ENCODE results near the gene HDAC4.

HDAC4 gene

GRCh38 chr2:239201884-239202283 lies 198.9 kb downstream of the HDAC4 start:
- no peak for DNase-seq (ENCODE audit: low spot score)

GRCh38 chr2:239201531-239201876 lies 199.3 kb downstream of the HDAC4 start:
- no peak for DNase-seq (ENCODE audit: low spot score)

GRCh38 chr2:239200646-239201530 lies 199.9 kb downstream of the HDAC4 start:
- no peak for DNase-seq (ENCODE audit: low spot score)

DNA sequence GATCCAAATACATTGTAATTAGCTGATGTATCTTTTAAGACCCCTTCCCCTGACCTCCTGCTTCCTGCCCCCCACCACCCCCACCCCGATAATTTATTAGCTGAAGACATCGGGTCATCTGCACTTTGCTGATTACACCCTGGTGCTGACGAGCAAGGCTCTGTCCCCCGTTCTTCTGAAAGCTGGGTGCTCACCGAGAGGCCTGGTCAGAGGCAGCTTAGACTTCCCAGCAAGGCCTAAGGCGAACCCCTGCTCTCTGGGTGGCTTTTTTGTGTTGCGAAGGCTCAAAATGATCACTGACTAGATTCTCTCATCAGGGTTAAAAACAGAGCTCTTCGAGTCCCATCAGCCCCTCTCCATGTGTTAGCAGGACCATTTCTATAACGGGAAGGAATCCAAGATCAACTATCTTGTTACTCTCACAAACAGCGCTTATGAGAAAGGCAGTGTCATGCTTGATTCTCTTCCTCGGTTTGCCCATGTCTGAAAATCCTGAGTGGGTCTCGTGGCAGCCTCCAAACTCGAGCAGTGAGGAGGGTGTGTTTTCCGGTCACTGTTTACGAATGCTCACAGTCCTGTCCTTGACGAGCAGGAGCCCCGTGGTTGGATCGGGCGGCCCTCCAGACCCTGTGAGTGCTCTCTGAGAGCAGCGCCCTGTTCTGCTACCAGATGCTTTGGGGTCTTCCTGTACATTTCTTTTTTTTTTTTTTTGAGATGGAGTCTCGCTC lies 201.6 kb downstream of the HDAC4 start:
- no peak for DNase-seq (ENCODE audit: low spot score)

DNA sequence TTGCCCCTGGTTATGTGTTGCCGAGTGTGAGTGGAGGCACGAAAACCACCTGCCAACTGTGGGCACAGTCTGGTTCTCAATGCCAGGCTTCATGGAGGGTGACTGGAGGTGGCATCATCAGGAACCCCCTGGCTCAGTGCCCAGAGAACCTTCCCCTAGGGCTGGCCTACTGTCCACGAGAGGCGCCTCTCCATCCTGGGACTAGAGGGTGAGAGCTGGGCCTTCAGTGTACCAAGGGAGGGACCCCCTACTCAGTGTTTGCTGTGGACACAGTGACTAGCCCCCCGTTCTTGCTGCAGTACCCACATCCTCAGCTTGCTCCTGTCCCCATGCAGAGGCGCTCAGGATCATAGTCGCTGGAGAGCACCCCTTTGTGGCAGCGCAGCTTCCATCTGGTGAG lies 202.6 kb downstream of the HDAC4 start:
- DNase-seq (ENCODE audit: low spot score), result no peak

DNA sequence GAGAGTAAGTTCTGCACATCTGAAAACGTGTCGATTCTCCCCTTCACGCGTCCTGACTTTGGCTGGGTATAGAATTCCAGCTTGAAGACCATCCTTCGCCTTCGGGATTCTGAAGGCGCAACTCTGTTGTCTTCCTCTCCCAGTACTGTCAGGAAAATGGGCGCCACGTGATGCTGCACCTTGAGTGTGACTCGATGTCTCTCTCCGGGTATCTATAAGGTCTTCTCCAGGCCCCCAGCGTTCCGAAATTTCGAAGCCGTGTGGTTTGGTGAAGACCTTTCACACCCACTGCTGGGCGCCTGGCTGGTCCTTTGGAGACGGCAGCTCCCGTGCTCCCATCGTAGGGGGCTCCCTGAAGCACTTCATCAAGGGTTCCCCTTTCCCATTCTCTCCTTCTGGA lies 203.7 kb downstream of the HDAC4 start:
- DNase-seq (ENCODE audit: low spot score), result no peak

- DNase-seq (ENCODE audit: low spot score), result no peak
These were observed 204.3 kb downstream of the HDAC4 start for GRCh38 chr2:239196474-239197021.

- no peak for DNase-seq (ENCODE audit: low spot score)
These were observed 204.8 kb downstream of the HDAC4 start for GRCh38 chr2:239195992-239196391.

DNA sequence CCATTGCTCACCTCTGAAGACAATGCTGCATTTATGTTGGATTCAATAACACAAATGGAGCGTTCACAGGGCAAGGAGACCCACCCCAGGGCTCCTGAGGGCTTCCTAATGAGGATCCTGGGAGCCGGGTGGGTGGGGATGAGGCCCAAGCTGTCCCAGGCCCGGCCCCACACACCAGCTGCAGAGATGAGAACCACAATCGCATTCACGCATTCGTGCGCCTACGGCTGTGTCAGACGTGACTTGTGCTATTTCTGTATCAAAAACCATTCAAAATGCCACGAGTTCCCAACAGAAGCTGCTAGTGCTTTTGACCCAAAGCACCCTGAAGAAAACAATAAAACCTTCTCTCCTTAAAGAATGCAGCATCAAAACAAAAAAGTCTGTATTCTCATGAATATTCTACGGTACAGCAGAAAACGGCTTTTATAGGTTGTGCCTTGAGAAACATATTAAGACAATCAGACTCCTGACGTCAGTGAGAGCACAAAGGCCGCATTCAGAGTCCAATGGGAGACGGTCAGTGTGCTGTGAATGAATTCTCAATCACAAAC lies 205.4 kb downstream of the HDAC4 start:
- no peak for DNase-seq (ENCODE audit: low spot score)

DNA sequence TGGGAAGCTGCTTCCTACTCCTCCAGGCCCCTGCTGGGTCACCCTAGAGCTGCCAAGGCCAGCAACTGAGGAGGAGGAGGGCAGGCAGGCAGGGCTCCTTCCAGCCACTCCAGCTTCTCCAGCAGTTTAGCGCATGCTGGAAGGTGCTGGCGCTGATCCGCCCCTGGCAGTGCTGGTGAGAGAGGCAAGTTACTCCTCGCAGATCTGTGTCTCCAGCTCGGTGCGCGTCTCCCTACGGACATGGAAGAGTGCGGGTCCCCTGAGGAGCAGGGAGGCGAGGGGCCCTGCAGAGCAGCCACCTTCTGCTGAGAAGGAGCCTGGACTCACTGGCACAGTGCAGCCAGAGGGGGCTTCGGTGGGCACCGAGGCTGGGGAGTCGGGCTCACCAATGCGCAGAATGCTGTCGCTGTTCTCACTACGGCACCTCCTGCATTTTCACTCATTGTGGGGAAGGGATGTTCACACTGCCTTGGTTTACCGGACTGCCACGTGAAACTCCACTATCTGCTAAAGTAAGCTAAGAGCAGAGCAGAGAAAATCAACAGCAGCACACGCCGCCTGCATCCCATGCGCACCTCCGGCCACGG lies 206.0 kb downstream of the HDAC4 start:
- no peak for DNase-seq (ENCODE audit: low spot score)

DNA sequence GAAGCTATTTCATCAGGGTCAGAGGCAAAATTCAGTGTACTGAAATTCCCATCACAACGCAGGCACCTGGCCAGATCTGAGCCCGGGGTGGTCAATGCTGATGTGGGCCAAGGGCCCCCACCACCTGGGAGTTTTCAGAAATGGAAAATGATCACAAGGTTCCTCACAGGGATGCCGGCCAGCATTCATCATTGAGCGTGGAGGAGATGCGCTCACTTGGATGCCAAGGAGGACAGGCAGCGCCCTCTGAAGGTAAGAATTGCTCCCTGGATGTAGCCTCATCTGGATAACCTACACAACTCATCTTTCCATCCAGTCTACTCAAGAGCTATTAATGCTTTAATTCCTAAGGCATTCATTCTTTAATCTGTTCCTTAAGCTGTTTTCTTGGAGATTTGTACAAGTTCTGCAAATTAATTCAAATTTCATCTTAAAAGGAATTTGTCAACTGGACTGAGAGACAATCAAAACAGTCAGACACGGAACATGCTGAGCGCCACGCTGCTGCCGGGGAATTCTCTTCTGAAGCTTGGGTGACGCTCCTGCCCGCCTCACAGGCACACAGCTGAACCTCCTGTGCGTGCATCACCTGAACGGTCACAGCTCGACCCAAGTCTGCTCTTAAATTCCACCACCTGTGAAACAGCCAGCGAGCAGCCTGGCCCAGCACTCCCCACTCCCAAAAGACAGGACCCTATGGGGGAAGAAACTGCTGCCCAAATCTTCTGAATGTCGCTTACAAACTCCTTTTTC lies 206.7 kb downstream of the HDAC4 start:
- no peak for DNase-seq (ENCODE audit: low spot score)

DNA sequence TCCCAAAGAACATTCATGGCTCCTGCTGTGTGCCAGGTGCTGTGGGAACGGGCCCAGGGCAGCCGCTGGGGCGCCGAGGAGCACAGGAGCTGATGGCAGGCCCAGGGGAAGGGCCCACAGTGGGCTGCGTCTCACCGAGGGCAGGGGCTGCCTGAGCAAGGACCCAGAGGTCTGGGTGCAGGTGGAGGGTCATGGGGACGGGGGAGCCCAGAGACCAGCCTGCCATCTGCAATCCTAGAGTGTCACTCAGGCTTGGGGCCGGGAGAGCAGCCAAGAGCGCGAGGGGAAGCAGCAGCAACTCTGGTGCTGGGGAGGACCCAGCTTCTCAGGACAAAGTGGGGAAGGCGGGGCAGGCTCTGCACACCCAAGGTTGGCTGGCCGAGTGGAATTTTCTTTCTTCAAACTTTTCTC lies 207.4 kb downstream of the HDAC4 start:
- DNase-seq (ENCODE audit: low spot score), result no peak

GRCh38 chr2:239192975-239193374 lies 207.8 kb downstream of the HDAC4 start:
- DNase-seq (ENCODE audit: low spot score), result no peak

GRCh38 chr2:239192456-239192855 lies 208.4 kb downstream of the HDAC4 start:
- DNase-seq (ENCODE audit: low spot score), result no peak

- DNase-seq (ENCODE audit: low spot score), result no peak
These were observed 209.6 kb downstream of the HDAC4 start for GRCh38 chr2:239190921-239191885.

GRCh38 chr2:239190361-239190760 lies 210.5 kb downstream of the HDAC4 start:
- DNase-seq (ENCODE audit: low spot score), result no peak

- no peak for DNase-seq (ENCODE audit: low spot score)
These were observed 211.1 kb downstream of the HDAC4 start for GRCh38 chr2:239189711-239190131.

DNA sequence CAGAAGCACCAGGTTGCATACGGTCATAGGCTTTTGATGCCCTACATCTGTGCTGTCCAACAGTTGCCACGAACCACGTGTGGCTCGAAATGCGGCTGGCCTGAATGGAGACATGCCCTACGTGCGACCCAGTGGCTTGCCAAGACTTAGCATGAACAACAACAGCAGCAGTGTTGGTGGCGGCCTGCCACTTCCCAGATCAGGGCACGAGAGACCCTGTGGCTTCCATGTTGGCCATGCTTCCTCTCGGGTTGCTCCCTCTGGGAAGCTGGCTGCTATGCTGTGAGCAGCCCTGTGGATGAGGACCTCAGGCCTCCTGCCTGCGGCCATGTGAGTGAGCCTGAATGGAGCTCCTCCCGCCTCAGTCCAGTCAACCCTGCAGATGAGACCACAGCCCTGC lies 212.3 kb downstream of the HDAC4 start:
- DNase-seq (ENCODE audit: low spot score), result no peak

DNA sequence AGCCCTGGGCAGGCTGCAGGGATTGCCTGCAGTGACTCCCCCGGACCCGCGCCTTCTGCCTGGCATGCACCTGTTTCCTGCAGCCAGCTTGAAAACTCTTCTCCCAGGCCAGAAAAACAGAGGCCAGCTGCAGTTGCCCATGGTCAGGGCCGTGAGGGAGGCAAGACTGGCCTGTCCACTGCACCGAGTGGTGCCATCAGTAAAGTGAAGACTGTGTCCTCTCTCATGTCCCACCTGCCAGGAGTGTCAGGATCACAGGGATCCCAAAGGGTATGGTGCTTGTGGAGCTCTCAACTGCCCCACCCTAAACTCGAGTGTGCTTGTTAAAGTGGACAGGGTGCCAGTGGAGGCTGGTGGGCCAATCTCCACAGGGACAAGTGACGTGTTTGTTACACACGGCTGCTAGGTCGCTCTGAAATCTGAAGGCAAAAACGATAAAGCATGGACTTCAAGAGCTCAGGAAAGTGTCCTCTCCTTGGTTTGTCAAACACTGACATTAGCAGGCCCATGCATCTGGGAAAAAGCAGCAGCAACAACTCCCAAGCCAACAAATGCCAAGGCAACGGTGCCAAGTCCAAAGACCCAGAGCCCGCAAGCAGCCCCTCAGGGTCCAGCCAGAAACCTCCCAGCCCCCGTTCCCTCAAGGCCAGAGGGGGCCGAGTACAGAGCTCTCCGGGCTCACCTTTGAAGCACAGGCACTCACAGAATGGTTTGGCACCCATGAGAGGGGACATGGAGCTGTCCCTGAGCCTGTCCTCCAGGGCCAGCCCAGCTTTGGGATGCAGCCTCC lies 213.2 kb downstream of the HDAC4 start:
- DNase-seq (ENCODE audit: low spot score), result no peak
